Measurements from ENCODE around the gene POLR3C.
A peak's percentile ranks its signal among the peaks of the same experiment; 100 is the strongest.

POLR3C gene

GRCh38 chr1:145857170-145857569, 33.2 kb downstream of the POLR3C start:
- H3K27ac ChIP-seq (ENCODE audit: low read length) = no peak overlapping the region
- H3K27me3 ChIP-seq (ENCODE audit: low read depth, low read length) = no peaks in the 10 kb centered on the region
- peaks cover 13% of the 10 kb centered on the region for H3K4me1 ChIP-seq (ENCODE audit: low read length)
- H3K9ac ChIP-seq (ENCODE audit: low read length) = no peak overlapping the region
- peaks cover 8% of the 10 kb centered on the region for H3K79me2 ChIP-seq (ENCODE audit: low read length)
- no peak for TF ChIP-seq CTCF (IDR thresholded peaks at IDR 0.05; ENCODE audit: low read depth, low read length)
- TF ChIP-seq EZH2phosphoT487 (IDR thresholded peaks at IDR 0.05; ENCODE audit: low read depth) = no peak
- no peaks in the 10 kb centered on the region for H3K9me3 ChIP-seq (ENCODE audit: insufficient read depth, low read length)
- no peak overlapping the region for H2AFZ ChIP-seq (ENCODE audit: low read depth, low read length)
- peaks cover 27% of the 10 kb centered on the region for H3K36me3 ChIP-seq (replicated peaks; ENCODE audit: low read depth, low read length)
- no peaks in the 10 kb centered on the region for H4K20me1 ChIP-seq (ENCODE audit: insufficient read depth, low read length)
- H3K4me2 ChIP-seq (ENCODE audit: low read length) = no peak overlapping the region
- no peak overlapping the region for H3K4me3 ChIP-seq (ENCODE audit: low read length)

- peak overlapping the region; percentile 81 for H3K9ac ChIP-seq (ENCODE audit: low read length)
- H3K79me2 ChIP-seq (ENCODE audit: low read length) = peaks cover 8% of the 10 kb centered on the region
- peak overlapping the region; percentile 88 for H3K4me2 ChIP-seq (ENCODE audit: low read length)
- peak overlapping the region; percentile 48 for H3K27ac ChIP-seq (ENCODE audit: low read length)
- no peaks in the 10 kb centered on the region for H4K20me1 ChIP-seq (ENCODE audit: insufficient read depth, low read length)
- H3K4me1 ChIP-seq (ENCODE audit: low read length) = peaks cover 13% of the 10 kb centered on the region
- H3K9me3 ChIP-seq (ENCODE audit: insufficient read depth, low read length) = no peaks in the 10 kb centered on the region
- peak overlapping the region; percentile 68; the same call in 1 of the 2 replicates for H2AFZ ChIP-seq (ENCODE audit: low read depth, low read length)
- H3K27me3 ChIP-seq (ENCODE audit: low read depth, low read length) = 0 out of 2 replicates have a peak, but pooled peaks cover 5% of the 10 kb centered on the region
- H3K36me3 ChIP-seq (replicated peaks; ENCODE audit: low read depth, low read length) = peaks cover 23% of the 10 kb centered on the region
- peak overlapping the region; percentile 84 for H3K4me3 ChIP-seq (ENCODE audit: low read length)
- TF ChIP-seq CTCF (IDR thresholded peaks at IDR 0.05; ENCODE audit: low read depth, low read length) (no peak), EZH2phosphoT487 (IDR thresholded peaks at IDR 0.05; ENCODE audit: low read depth) (no peak)
These were observed 34.4 kb downstream of the POLR3C start for GRCh38 chr1:145858238-145858900.

DNA sequence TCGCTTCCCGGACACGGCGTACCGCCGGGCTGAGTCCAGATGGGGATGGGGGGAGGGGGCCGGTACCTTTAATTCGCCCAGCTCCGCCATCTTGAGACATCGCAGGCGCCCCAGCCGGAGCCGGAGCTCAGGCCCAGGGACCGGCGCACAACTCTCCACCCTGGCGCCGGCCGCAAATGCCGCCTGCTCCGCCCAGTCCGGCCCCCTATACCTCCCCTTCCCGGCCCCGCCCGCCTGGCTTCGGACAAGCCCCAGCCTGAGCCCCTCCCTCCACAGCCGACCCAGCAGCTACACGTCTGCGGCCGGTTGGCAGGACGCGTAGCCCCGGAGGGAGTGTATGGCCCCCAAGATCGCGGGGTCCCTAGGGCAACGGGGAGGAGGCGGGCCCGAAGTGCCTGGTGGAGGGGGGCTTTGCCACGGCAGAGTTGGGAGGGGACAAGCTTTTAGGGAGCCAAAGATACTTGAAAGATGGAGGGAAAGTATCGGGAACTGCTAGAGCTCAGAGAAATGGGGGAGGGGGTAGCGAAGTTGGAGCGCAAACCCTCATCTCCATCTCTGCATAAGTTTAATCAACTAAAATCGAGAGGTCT, 35.0 kb downstream of the POLR3C start, which contains the start of gene PIAS3:
PIAS3 (minus strand) TSS at position 181 of the 590 bp plus-strand sequence; CDS start at position 90, 91 bp downstream.
- Histone ChIP-seq H3K27me3 (ENCODE audit: low read depth, low read length) (peaks cover 10% of the 10 kb centered on the region; the same call in 1 of the 2 replicates), H3K9ac (ENCODE audit: low read length) (peak within 1 kb of the TSS; percentile 81), H3K4me3 (ENCODE audit: low read length) (peak within 1 kb of the TSS; percentile 84), H3K4me1 (ENCODE audit: low read length) (peaks cover 13% of the 10 kb centered on the region), H2AFZ (ENCODE audit: low read depth, low read length) (peak within 1 kb of the TSS; percentile 78), H3K27ac (ENCODE audit: low read length) (peak within 1 kb of the TSS; percentile 48), H4K20me1 (ENCODE audit: insufficient read depth, low read length) (no peaks in the 10 kb centered on the region), H3K36me3 (replicated peaks; ENCODE audit: low read depth, low read length) (peaks cover 17% of the 10 kb centered on the region), H3K79me2 (ENCODE audit: low read length) (peaks cover 8% of the 10 kb centered on the region), H3K9me3 (ENCODE audit: insufficient read depth, low read length) (no peaks in the 10 kb centered on the region), H3K4me2 (ENCODE audit: low read length) (peak within 1 kb of the TSS; percentile 88)
- no peak for TF ChIP-seq CTCF (IDR thresholded peaks at IDR 0.05; ENCODE audit: low read depth, low read length)
- no peak for TF ChIP-seq EZH2phosphoT487 (IDR thresholded peaks at IDR 0.05; ENCODE audit: low read depth)

DNA sequence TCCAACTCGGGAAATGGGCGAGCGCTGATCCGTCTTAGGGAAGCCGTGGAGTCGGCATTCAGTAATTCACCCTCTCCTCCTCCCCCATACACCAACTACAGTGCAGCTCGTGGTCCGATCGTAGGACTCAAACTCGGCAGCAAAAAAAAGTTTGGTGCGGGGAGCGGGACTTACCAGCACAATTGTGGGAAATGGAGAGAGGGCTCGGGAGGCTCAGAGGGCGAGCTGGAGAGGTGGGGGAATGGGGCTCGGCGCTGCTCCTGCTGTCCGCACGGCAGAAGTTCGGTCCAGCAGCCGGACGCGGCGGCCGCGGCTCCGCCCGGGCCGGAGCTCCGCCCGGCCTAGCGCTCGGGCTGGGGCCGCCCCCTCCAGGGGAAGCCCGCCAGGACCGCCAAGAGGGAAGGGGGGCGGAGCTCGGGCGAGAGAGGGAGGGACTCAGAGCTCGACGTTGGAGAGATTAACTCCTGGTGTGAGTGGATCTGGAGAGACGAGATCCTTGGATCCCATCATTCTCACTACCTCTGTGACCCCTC, 35.6 kb downstream of the POLR3C start:
- peaks cover 13% of the 10 kb centered on the region for H3K4me1 ChIP-seq (ENCODE audit: low read length)
- H3K27me3 ChIP-seq (ENCODE audit: low read depth, low read length) = peaks cover 10% of the 10 kb centered on the region; the same call in 1 of the 2 replicates
- no peaks in the 10 kb centered on the region for H4K20me1 ChIP-seq (ENCODE audit: insufficient read depth, low read length)
- H3K9me3 ChIP-seq (ENCODE audit: insufficient read depth, low read length) = no peaks in the 10 kb centered on the region
- TF ChIP-seq EZH2phosphoT487 (IDR thresholded peaks at IDR 0.05; ENCODE audit: low read depth) (no peak), CTCF (IDR thresholded peaks at IDR 0.05; ENCODE audit: low read depth, low read length) (no peak)
- peak overlapping the region; percentile 85 for H3K4me2 ChIP-seq (ENCODE audit: low read length)
- H3K4me3 ChIP-seq (ENCODE audit: low read length) = peak overlapping the region; percentile 84
- H3K9ac ChIP-seq (ENCODE audit: low read length) = peak overlapping the region; percentile 81
- H2AFZ ChIP-seq (ENCODE audit: low read depth, low read length) = peak overlapping the region; percentile 78
- peak overlapping the region; percentile 33 for H3K27ac ChIP-seq (ENCODE audit: low read length)
- H3K36me3 ChIP-seq (replicated peaks; ENCODE audit: low read depth, low read length) = peaks cover 13% of the 10 kb centered on the region
- H3K79me2 ChIP-seq (ENCODE audit: low read length) = peaks cover 8% of the 10 kb centered on the region

Data from OCI-LY3 (cell line).